ENCODE measurements around the gene FUBP1.

DNA sequence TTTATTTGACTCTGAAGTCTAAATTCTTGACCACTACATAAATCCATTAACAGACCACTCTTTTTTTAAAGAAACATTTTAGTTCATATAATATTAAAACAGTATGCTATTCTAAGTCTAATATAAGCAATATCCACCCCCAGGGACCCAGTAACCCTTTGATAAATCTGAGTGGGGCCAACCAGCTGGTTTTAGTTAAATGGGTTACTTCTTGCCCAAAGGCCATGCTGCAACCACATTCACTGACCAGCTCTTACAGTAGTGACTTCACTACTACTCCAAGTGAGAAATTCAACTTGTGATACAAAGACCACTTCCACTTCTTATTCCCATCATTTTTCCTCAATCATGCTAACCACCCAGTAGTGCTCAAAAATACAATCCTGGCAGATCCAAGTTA lies 20.5 kb downstream of the FUBP1 start:
- no peak for TF ChIP-seq PCBP1 (IDR thresholded peaks at IDR 0.05; ENCODE audit: low read depth, low read length, poor library complexity, severe bottlenecking)
- TF ChIP-seq, protein P1, sequence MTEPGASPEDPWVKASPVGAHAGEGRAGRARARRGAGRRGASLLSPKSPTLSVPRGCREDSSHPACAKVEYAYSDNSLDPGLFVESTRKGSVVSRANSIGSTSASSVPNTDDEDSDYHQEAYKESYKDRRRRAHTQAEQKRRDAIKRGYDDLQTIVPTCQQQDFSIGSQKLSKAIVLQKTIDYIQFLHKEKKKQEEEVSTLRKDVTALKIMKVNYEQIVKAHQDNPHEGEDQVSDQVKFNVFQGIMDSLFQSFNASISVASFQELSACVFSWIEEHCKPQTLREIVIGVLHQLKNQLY (CRISPR knock-in tag; conservative IDR thresholded peaks at IDR 0.05): no peak
